ENCODE measurements around the gene CDH4.

Gene CDH4

GRCh38 chr20:61732511-61733210 lies 480.6 kb downstream of the CDH4 start:
- Histone ChIP-seq H3K4me3 (ENCODE audit: low read depth in 1 of 2, low read length in 1 of 2) (no peak overlapping the region), H3K27me3 (no peaks in the 10 kb centered on the region), H3K36me3 (no peaks in the 10 kb centered on the region), H3K27ac (no peak overlapping the region), H3K4me1 (ENCODE audit: control insufficient read depth in 1 of 2, insufficient read depth in 1 of 2, low read depth in 1 of 2, low read length in 1 of 2) (no peaks in the 10 kb centered on the region), H3K9me3 (no peaks in the 10 kb centered on the region)
- TF ChIP-seq CTCF (IDR thresholded peaks at IDR 0.05), result no peak

GRCh38 chr20:61733216-61733615 lies 481.2 kb downstream of the CDH4 start:
- Histone ChIP-seq H3K9me3 (no peaks in the 10 kb centered on the region), H3K4me1 (ENCODE audit: control insufficient read depth in 1 of 2, insufficient read depth in 1 of 2, low read depth in 1 of 2, low read length in 1 of 2) (no peaks in the 10 kb centered on the region), H3K27ac (no peak overlapping the region)

GRCh38 chr20:61733891-61734732 lies 482.1 kb downstream of the CDH4 start:
- no peak overlapping the region for H3K27ac ChIP-seq
- H3K27me3 ChIP-seq, result no peaks in the 10 kb centered on the region
- no peak overlapping the region for H3K4me3 ChIP-seq (ENCODE audit: low read depth in 1 of 2, low read length in 1 of 2)
- H3K36me3 ChIP-seq, result no peaks in the 10 kb centered on the region
- no peaks in the 10 kb centered on the region for H3K9me3 ChIP-seq
- TF ChIP-seq CTCF (IDR thresholded peaks at IDR 0.05), result no peak
- no peaks in the 10 kb centered on the region for H3K4me1 ChIP-seq (ENCODE audit: control insufficient read depth in 1 of 2, insufficient read depth in 1 of 2, low read depth in 1 of 2, low read length in 1 of 2)

More at GRCh38 chr20:61733216-61733615, 481.2 kb downstream of the CDH4 start:
- no peaks in the 10 kb centered on the region for H3K36me3 ChIP-seq
- H3K4me3 ChIP-seq (ENCODE audit: low read depth in 1 of 2, low read length in 1 of 2), result no peak overlapping the region
- no peaks in the 10 kb centered on the region for H3K27me3 ChIP-seq
- TF ChIP-seq CTCF (IDR thresholded peaks at IDR 0.05), result no peak

- Histone ChIP-seq H3K4me3 (ENCODE audit: low read depth in 1 of 2, low read length in 1 of 2) (no peak overlapping the region), H3K9me3 (no peaks in the 10 kb centered on the region), H3K36me3 (no peaks in the 10 kb centered on the region), H3K4me1 (ENCODE audit: control insufficient read depth in 1 of 2, insufficient read depth in 1 of 2, low read depth in 1 of 2, low read length in 1 of 2) (no peaks in the 10 kb centered on the region), H3K27me3 (no peaks in the 10 kb centered on the region), H3K27ac (no peak overlapping the region)
- TF ChIP-seq CTCF (IDR thresholded peaks at IDR 0.05), result no peak
Observed at GRCh38 chr20:61734733-61735502, 482.9 kb downstream of the CDH4 start.

GRCh38 chr20:61735503-61735785 lies 483.4 kb downstream of the CDH4 start:
- Histone ChIP-seq H3K27me3 (no peaks in the 10 kb centered on the region), H3K27ac (no peak overlapping the region), H3K36me3 (no peaks in the 10 kb centered on the region), H3K4me1 (ENCODE audit: control insufficient read depth in 1 of 2, insufficient read depth in 1 of 2, low read depth in 1 of 2, low read length in 1 of 2) (no peaks in the 10 kb centered on the region), H3K4me3 (ENCODE audit: low read depth in 1 of 2, low read length in 1 of 2) (no peak overlapping the region), H3K9me3 (no peaks in the 10 kb centered on the region)
- no peak for TF ChIP-seq CTCF (IDR thresholded peaks at IDR 0.05)
